Effector CD4-positive, alpha-beta T cell (primary cell): Measurements from ENCODE around the gene EPHB3.

Source experiments
- DNase-seq: peaks from one replicate; pipeline ENCODE4 v3.0.0-alpha.2; 2020

EPHB3 gene

DNA sequence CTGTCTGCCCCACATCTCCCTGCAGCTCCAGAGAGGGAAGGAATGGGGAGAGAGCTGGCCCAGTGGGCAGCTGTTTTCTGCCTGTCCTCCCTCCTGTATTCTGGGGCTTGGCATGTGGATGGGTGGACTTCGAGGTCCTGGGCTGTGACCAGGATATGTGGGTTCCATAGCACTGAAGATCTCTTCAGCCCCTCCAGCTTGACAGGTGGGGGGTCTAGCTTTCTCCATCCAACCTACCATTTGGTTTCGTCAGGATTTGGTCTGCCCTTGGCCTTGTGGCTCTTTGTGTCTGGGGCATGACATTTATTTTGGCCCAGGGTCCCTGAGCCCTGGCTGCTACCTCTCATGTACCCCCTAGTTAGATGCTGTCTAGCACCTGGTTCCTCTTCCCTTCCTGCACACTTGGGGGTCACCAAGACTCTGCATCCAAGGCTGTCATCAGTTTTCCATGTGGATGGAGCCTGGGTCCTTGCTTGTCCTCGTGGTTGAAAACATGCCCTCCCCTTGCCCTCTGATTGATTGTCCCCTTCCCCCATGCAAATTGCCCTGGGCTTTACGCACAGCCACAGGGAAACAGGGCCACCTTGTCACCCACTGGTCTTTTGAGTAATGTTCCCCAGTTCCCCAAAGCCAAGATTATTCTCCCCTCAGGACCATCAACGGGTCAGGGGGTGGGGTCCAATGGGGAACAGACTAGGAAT lies 3.2 kb downstream of the EPHB3 start:
- DNase-seq = no peak

DNA sequence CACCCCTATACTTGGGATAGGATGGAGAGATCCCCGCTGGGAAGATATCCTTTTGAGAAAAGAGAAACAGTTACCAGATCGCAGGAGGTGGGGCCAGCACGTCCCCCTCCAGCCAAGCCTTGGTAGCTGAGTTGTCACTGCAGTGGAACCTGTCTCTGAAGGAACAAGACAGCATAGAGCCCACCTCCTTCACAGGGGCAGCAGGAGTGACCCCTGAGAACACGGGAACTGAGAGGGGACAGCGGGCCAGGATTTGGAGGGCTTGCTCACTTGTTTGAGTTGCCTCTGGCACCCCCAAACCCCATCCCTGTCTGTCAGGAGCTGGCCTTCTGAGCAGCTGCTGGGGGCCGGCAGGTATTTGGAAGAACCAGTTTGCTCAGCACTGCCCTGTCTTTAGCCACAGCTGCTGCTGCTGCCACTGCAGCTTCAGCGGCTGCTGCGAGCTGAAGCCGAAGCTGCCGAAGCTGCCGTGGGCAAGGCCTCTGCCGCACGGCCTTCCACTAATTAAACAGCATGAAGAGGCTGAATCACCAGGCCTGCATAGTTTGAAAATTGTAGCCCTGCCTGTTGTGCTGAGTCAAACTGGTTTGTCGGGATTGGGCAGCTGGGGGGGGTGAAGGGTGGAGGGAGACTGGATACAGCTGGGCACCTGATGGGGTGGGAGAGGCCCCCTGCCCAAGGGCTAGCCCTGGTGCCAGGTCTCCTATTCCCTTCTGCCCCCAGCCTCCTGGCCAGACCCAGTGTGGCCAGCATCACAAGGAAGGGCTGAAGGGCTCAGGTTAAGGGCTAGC lies 4.0 kb downstream of the EPHB3 start:
- no peak for DNase-seq

DNA sequence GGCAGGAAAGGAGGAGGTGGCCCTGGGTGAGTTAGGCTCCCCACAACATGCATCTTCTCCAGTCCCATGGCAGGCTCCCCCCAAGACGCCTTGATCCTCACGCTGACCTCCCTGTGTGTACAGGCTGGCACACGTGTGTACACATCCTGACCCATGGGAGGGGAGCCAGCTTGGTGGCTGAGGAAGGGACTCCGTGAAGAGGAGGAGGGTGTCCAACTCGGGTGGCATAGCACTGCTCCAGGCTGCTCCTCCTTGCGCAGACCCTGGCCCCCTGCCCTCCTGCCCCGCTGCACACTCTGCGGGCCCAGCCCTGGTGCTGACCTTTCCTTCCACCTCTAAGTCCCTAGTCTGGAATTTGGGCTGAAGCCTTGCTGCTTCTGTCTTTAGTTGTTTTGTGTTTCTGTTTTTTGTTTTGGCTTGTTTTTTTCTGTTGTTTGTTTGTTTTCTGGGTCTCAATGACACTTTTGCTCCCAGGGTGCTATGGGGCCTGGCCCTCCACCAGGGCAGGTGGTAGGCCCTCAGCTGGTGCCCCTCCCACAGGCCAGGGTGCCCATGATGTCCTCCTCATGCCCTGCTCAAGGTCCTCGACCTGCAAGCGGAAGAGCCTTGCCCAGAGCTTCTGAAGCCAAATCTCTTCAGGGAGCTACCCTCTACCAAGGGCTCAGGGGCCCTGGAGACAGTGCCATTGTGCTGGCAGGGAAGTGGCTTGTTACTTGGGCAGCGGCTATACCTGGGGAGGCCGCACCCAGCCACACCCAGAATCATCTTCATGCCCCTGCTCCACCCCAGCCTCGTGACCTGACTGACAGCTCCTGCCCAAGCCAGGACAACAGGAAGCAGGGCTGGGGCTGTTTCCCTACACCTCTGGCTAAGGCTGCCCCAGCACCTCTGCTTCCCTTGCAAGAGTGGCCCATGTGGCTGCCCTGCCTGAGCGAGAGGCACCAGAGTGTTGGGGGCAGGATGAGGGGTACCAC lies 5.1 kb downstream of the EPHB3 start:
- no peak for DNase-seq

DNA sequence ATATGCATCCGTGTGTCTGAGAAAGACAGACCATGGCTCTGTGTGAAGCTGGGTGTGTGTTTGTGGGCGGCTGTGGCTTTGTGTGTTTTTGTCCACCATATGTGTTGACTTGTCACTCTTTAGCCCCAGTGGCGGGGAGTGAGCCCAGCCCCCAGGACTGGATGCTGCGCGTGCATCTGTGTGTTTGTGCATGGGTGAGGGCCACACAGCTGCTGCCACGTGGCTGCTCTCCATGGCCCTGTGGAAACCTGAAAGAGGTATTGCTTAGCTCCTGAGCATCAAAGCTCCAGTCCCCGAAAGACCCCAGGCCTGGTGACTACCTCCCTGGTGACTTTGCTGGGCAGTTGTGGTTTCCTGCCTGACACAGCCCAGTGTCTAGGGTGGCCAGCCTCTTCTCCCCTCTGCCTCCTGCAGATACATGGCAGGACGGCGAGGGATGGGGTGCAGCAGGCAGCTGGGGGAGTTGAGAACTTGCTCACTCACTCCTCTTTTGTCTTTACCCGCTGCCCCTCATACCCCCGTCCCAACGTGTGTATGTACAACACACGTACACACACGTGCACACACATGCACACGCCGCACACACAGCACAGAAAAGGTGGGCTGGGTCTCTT lies 6.5 kb downstream of the EPHB3 start:
- no peak for DNase-seq

DNA sequence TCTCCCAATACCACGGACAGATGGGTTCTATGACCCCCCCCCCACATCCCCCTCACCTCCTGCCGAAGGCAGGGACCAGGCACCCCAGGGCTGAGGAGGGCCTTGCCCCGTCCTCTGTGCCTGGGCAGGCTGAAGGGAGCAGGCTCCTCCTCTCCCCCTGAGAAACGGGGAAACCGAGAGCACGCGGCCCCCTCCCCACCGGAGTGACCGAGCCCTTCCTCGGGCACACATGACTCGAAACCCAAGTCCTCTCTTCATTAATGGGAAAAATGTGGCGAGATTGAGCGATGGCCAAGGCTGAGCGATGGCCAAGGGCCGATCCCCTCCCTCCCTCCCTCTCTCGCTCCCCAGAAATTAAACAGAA lies 7.0 kb downstream of the EPHB3 start:
- DNase-seq = no peak

DNA sequence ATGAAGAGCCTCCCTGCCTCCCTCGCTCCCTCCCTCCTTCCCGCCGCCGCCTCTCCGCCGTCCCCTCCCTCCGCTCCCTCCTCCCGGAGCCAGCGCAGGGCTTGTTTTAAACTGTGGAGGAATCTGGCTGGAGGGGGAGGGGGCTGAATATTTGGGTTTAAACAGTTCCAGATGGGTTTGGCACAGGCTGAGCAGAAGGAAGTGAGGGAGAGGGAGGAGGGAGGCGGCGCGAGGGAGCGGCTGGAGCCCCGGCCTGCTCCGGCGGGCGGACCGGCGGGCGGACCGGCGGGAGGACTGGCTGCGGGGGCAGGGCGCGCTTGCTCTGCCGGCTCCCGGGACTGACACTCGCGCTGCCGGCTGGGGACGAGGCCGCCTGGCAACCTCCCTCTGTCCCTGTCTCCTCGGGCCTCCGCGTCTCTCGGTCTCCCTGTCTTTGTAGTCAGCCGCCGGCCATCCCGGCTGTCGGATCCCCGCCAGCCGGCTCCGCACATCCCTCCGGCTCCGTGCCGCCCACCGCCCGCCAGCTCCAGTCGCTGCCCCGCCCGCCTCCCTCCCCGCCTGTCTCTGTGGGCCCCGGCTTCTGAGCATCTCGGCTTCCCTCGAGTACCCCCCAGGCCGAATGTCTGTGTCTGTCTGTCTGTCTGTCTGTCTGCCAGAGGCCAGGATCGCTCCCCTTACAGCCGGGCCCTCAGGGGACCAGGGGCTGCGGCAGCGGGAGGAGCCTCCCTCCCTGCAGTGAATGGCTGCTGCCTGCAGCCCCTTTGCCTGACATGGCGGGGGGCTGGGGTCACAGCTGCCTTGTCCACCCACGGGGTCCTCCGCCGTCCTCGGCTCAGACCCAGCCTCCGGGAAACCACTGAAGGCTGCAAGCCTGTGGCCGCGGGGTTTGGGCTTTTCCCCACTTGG lies 7.6 kb downstream of the EPHB3 start:
- no peak for DNase-seq

DNA sequence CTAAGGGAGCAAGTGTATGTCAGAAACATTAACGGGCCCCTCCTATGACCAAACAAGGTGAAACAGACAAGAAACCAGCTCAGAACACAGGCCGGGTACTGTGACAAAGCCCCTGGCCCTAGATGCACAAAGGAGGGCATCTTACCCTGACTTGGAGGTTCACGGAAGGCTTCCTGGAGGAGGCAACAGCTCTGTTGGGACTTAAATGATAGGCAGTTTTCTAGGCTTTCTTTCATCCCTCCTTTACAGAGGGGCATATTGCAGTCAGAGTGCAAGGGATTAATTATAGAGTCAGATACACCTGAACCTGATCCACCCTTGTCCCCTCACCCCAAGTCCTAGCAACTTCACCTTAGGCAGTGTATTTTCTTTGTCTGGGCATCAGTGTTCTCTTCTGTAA lies 8.4 kb downstream of the EPHB3 start:
- DNase-seq = no peak

DNA sequence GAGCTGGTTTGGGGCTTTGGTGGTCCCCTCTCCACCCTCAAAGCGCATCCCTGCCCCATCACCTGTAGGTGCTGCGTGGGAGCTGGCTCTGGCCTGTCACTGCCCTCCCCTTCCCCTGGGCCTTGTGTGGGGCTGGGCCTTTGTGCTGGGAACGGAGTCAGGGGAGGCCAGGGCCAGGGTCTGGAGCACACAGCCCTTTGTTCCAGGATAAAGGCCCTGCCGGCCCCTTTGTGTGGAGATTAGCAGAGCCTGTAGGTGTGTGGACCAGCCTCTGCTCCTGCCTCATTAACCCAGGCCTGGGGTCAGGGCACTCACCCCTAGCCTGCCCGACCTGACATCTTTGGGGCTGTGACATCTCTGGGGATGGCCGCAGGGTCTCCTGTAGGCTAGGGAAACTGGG lies 8.9 kb downstream of the EPHB3 start:
- DNase-seq = no peak

DNA sequence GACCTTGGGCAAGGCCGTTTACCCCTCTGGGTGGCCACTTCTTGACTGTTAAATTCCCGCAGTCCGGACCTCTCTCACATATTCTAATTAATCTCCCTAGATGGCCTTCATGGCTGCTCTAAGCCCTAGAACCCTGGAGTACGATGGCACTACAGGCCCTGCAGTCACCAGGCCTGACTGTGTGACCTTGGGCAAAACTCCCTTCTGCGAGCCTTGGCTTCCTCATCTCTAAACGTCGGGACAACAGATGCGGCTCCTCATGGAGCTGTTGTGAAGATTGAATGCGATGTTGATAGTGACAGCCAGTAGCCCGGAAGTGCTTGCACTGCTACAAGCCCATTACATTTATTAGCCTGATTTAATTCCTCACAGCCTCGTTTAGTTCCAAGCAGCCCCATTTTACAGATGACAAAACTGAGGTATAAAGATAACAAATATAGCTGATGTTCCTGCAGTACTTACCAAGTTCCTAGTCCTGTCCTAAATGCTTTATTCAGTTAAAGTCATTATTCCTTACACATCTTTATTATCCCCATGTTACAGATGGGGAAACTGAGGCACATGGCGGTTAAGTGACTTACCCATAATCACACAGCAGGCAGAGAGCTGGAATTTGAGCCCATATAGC lies 10.3 kb downstream of the EPHB3 start:
- DNase-seq = no peak

DNA sequence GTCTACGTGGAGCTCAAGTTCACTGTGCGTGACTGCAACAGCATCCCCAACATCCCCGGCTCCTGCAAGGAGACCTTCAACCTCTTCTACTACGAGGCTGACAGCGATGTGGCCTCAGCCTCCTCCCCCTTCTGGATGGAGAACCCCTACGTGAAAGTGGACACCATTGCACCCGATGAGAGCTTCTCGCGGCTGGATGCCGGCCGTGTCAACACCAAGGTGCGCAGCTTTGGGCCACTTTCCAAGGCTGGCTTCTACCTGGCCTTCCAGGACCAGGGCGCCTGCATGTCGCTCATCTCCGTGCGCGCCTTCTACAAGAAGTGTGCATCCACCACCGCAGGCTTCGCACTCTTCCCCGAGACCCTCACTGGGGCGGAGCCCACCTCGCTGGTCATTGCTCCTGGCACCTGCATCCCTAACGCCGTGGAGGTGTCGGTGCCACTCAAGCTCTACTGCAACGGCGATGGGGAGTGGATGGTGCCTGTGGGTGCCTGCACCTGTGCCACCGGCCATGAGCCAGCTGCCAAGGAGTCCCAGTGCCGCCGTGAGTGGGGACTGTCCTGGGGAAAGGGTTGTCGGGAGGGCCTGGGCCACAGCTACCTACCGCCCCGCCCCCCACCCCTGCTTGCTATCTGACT lies 11.2 kb downstream of the EPHB3 start:
- DNase-seq = no peak

DNA sequence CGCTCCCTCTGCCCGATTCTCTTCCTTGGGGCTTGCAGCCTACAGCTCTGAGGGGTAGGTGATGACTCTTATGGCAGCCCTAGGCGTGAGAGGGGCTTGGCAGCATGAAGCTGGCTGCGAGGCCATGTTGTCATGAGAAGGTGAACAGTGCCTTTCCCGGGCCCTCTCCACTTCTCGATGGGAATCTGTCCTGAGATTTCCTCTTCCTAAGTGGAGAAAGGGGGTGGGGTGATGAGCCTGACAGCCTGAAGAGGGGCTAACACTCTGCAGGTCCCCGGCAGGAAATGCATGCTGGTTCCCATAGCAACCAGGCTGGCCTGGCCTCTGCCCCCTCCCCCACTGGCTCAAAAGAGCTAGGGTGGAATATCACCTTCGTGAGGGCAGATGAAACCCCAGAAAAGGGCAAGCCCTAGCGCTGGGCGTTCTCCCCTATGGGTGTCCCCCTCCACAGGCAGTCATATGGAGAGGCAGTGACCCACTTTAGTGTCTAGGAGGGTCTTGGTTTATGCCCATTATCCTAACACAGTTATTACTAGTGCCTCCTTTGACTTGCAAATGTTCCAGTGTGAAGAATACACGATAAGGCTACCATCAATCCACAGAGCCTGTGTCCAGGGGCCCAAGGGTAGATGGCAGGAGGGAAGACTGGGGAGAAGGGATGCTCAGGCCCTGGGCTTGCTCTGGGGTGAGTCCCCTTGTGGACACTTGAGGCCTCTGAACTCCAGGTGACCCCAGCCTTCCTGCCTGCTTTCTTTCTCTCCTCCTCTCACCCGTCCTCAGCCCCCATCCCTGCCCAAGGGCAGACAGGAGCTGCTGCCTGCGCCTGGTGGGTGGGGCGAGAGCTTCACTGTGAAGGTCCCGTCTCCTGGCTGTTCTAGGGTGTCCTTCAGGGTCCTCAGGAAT lies 13.2 kb downstream of the EPHB3 start:
- DNase-seq = no peak

DNA sequence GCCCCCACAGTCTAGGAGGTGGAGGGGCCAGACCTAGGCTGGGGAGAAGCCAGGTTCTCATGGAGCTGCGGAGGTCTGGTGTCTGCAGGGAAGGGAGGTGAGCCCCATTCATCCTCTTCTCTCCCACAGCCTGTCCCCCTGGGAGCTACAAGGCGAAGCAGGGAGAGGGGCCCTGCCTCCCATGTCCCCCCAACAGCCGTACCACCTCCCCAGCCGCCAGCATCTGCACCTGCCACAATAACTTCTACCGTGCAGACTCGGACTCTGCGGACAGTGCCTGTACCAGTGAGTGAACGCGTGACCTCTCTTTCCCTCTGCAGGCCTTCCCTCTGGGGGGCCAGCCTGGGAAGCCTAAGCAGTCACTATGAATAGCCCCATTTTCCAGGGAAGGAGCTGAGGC lies 14.1 kb downstream of the EPHB3 start:
- no peak for DNase-seq

DNA sequence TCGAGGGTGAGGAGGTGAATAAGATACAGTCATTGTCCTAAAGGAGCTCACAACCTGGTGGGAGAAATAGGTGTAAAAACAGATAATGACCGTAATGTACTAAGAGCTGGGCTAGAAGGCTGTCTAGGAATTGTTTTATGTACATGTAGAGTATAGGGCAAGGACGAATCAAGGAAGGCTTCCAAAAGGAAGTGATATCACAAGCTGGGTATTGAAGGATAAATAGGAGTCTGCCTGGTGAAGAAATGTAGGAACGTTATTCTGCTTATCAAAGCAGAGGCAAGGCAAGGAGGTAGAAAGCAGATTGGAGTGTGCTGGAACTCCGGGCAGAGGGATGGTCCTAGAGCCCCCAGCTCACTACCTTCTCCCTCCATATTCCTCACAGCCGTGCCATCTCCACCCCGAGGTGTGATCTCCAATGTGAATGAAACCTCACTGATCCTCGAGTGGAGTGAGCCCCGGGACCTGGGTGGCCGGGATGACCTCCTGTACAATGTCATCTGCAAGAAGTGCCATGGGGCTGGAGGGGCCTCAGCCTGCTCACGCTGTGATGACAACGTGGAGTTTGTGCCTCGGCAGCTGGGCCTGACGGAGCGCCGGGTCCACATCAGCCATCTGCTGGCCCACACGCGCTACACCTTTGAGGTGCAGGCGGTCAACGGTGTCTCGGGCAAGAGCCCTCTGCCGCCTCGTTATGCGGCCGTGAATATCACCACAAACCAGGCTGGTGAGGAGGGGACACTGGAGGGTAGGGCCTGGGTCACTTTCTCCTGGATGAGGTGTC lies 15.1 kb downstream of the EPHB3 start:
- DNase-seq = no peak

DNA sequence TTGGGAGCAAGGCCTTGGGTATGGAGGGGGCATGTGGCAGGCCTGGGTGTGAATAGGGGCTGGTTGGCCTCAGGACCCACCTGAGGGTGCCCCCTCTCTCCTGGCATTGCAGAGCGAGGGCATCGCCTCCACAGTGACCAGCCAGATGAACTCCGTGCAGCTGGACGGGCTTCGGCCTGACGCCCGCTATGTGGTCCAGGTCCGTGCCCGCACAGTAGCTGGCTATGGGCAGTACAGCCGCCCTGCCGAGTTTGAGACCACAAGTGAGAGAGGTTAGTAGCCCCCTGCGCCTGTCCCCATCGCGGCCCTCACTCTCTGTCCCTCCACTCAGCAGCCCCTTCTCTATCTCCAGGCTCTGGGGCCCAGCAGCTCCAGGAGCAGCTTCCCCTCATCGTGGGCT lies 16.0 kb downstream of the EPHB3 start:
- DNase-seq = no peak

DNA sequence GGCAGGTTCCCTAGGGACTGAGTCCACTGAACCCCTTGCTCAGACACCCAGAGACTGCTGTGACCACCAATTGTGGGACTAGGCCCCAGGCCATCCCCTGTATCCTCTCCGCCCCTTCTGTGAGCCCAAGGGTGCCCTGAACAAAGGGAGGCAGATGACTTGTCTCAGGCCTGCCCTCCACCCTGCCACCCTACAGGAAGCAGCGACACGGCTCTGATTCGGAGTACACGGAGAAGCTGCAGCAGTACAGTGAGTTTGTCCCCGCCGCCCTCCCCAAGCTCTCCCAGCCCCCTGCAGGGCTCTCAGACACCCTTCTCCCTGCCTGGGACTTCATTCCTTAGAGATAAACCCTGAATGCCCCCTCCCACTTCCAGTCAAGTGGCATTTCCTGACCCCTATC lies 16.6 kb downstream of the EPHB3 start:
- no peak for DNase-seq

DNA sequence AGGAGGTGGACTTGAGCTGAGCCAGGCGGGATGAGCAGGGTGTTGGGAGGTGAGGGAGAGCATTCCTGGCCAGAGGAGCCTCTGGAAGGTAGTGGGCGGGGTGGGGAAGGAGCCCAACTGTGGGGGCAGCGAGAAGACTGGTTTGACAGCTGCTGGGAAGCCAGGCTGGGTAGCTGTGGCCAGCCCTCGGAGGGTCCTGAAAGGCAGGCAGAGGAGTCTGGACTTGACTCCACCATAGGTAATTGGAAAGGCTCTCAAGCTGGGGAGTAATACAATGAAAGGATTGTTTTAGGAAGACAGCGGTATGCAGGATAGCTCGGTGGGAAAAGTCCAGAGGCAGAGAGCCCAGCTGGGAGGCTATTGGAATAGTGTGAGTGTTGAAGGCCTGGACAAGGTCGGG lies 17.2 kb downstream of the EPHB3 start:
- DNase-seq = no peak

DNA sequence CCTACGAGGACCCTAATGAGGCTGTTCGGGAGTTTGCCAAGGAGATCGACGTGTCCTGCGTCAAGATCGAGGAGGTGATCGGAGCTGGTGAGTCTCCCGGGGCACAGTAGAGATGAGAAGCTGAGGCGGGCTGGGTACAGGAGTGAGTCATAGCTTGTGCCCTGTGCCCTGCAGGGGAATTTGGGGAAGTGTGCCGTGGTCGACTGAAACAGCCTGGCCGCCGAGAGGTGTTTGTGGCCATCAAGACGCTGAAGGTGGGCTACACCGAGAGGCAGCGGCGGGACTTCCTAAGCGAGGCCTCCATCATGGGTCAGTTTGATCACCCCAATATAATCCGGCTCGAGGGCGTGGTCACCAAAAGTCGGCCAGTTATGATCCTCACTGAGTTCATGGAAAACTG lies 17.9 kb downstream of the EPHB3 start:
- DNase-seq = no peak

DNA sequence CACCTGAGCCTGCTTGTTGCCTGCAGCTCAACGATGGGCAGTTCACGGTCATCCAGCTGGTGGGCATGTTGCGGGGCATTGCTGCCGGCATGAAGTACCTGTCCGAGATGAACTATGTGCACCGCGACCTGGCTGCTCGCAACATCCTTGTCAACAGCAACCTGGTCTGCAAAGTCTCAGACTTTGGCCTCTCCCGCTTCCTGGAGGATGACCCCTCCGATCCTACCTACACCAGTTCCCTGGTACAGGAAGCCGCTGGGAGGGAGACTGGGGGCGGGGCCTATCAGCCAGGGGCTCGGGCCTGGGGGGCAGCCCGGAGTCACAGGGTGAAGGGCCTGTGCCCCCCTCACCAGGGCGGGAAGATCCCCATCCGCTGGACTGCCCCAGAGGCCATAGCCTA lies 18.8 kb downstream of the EPHB3 start:
- no peak for DNase-seq

DNA sequence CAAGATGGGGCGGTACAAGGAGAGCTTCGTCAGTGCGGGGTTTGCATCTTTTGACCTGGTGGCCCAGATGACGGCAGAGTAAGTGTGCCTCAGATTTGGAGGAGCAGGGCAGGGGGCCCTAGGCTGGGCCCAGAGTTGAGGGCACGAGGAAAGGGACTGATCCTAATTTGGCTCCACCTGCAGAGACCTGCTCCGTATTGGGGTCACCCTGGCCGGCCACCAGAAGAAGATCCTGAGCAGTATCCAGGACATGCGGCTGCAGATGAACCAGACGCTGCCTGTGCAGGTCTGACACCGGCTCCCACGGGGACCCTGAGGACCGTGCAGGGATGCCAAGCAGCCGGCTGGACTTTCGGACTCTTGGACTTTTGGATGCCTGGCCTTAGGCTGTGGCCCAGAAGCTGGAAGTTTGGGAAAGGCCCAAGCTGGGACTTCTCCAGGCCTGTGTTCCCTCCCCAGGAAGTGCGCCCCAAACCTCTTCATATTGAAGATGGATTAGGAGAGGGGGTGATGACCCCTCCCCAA lies 19.8 kb downstream of the EPHB3 start:
- DNase-seq = no peak
